WTC11 (cell line): ENCODE results near the gene ACSL5. TPM values are rescaled to one million over a fixed set of nuclear protein-coding genes. Genes with fewer than 3 reads are reported as not detected.
"Not testable (repeated sequence)": the region's sequence is repeated elsewhere in the genome, so short reads cannot be mapped to it uniquely, and the experiment has no call there.

ENCODE experiments used
- ATAC-seq: fragments of 200-7000 bp; cut with Tn5 transposase; 2 replicates; pipeline ENCODE4 v1.10.0; 2021; ENCODE audit warnings: mild to moderate bottlenecking, moderate library complexity
- CTCF ChIA-PET: fragments of 300-600 bp; sonication (Branson Sonifier 250); formaldehyde crosslinking; loops from one replicate; lab custom pipeline; 2021; ENCODE audit warnings: antibody characterized with exemption; lab: Charles Lee
- POLR2A ChIA-PET: fragments of 350-600 bp; sonication (Branson Sonifier 250); formaldehyde crosslinking; loops from one replicate; lab custom pipeline; 2021; ENCODE audit warnings: antibody characterized with exemption; lab: Charles Lee
- DNase-seq: peaks from one replicate; pipeline ENCODE4 v3.0.0; 2021; ENCODE audit warnings: low spot score
- H3K27ac Mint-ChIP-seq: 2 replicates; pipeline ENCODE4 v1.8.0; 2021; ENCODE audit warnings: mixed read lengths
- H3K27me3 Mint-ChIP-seq: 2 replicates; pipeline ENCODE4 v1.8.0; 2021; ENCODE audit warnings: low read depth, mild to moderate bottlenecking, moderate library complexity, mixed read lengths
- H3K36me3 Mint-ChIP-seq: 2 replicates; pipeline ENCODE4 v1.8.0; 2021; ENCODE audit warnings: mixed read lengths
- H3K4me1 Mint-ChIP-seq: 2 replicates; pipeline ENCODE4 v1.8.0; 2022; ENCODE audit warnings: mixed read lengths
- H3K4me3 Mint-ChIP-seq: 2 replicates; pipeline ENCODE4 v1.8.0; 2021; ENCODE audit warnings: mild to moderate bottlenecking, moderate library complexity, mixed read lengths
- H3K9me3 Mint-ChIP-seq: 2 replicates; pipeline ENCODE4 v1.8.0; 2021; ENCODE audit warnings: mixed read lengths
- ARID4B ChIP-seq: sonication (generic); formaldehyde crosslinking; IDR thresholded peaks from 2 replicates; pipeline ENCODE4 v1.8.0; 2023; ENCODE audit warnings: missing genetic modification reagents, mild to moderate bottlenecking, borderline replicate concordance
- CREM ChIP-seq: sonication (generic); formaldehyde crosslinking; IDR thresholded peaks from 2 replicates; pipeline ENCODE4 v1.8.1; 2022; ENCODE audit warnings: mild to moderate bottlenecking, missing genetic modification reagents, moderate library complexity
- CTCF ChIP-seq: fragments of 200-600 bp; IDR thresholded peaks from 2 replicates; pipeline ENCODE4 v1.8.0; 2022; ENCODE audit warnings: antibody characterized with exemption
- EMX1 ChIP-seq: fragments of 250-450 bp; sonication (Bioruptor Pico); IDR thresholded peaks from 2 replicates; pipeline ENCODE4 v1.8.0; 2021; ENCODE audit warnings: mild to moderate bottlenecking
- ETV6 ChIP-seq: sonication (generic); formaldehyde crosslinking; IDR thresholded peaks from 2 replicates; pipeline ENCODE4 v1.8.1; 2022; ENCODE audit warnings: mild to moderate bottlenecking, missing genetic modification reagents
- FOXP4 ChIP-seq: sonication (generic); formaldehyde crosslinking; IDR thresholded peaks from 2 replicates; pipeline ENCODE4 v1.8.0; 2022; ENCODE audit warnings: mild to moderate bottlenecking, missing genetic modification reagents
- GTF2I ChIP-seq: fragments of 250-450 bp; sonication (Bioruptor Pico); conservative IDR thresholded peaks from 2 replicates; pipeline ENCODE4 v1.4.0; 2021; ENCODE audit warnings: mild to moderate bottlenecking
- MYBL2 ChIP-seq: sonication (generic); formaldehyde crosslinking; IDR thresholded peaks from 2 replicates; pipeline ENCODE4 v1.8.1; 2023; ENCODE audit warnings: mild to moderate bottlenecking, moderate library complexity, missing genetic modification reagents
- NR2C2 ChIP-seq: sonication (generic); formaldehyde crosslinking; IDR thresholded peaks from 2 replicates; pipeline ENCODE4 v1.8.0; 2022; ENCODE audit warnings: mild to moderate bottlenecking, missing genetic modification reagents
- NR3C1 ChIP-seq: sonication (generic); formaldehyde crosslinking; conservative IDR thresholded peaks from 2 replicates; pipeline ENCODE4 v1.8.1; 2023; ENCODE audit warnings: low read depth, mild to moderate bottlenecking, missing genetic modification reagents
- RELA ChIP-seq: sonication (generic); formaldehyde crosslinking; IDR thresholded peaks from 2 replicates; pipeline ENCODE4 v1.8.1; 2022; ENCODE audit warnings: missing genetic modification reagents, mild to moderate bottlenecking, borderline replicate concordance
- SMAD4 ChIP-seq: sonication (generic); formaldehyde crosslinking; IDR thresholded peaks from 2 replicates; pipeline ENCODE4 v1.8.0; 2022; ENCODE audit warnings: mild to moderate bottlenecking, missing genetic modification reagents
- TEAD4 ChIP-seq: sonication (generic); formaldehyde crosslinking; IDR thresholded peaks from 2 replicates; pipeline ENCODE4 v1.8.0; 2022; ENCODE audit warnings: mild to moderate bottlenecking, missing genetic modification reagents
- USF2 ChIP-seq: sonication (generic); formaldehyde crosslinking; IDR thresholded peaks from 2 replicates; pipeline ENCODE4 v1.8.1; 2023; ENCODE audit warnings: mild to moderate bottlenecking, missing genetic modification reagents, moderate library complexity
- ZNF281 ChIP-seq: sonication (generic); formaldehyde crosslinking; IDR thresholded peaks from 2 replicates; pipeline ENCODE4 v1.8.0; 2023; ENCODE audit warnings: mild to moderate bottlenecking, missing genetic modification reagents
- ZNF396 ChIP-seq: fragments of 250-450 bp; sonication (Bioruptor Pico); IDR thresholded peaks from 2 replicates; pipeline ENCODE4 v1.8.0; 2021; ENCODE audit warnings: mild to moderate bottlenecking, moderate library complexity, borderline replicate concordance
- ZNF416 ChIP-seq: fragments of 250-450 bp; sonication (Bioruptor Pico); IDR thresholded peaks from 2 replicates; pipeline ENCODE4 v1.9.0; 2021; ENCODE audit warnings: mild to moderate bottlenecking, inconsistent platforms
- total RNA-seq: library from RNA; stranded (reverse); gene quantifications from 3 replicates; pipeline ENCODE4 v1.2.3, GENCODE V29; 2021
- TF ChIP-seq, protein P1 (sequence below): fragments of 250-450 bp; sonication (Bioruptor Pico); IDR thresholded peaks from 2 replicates; pipeline ENCODE4 v1.9.0; 2021; ENCODE audit warnings: mild to moderate bottlenecking
- TF ChIP-seq, protein P2 (sequence below): fragments of 250-450 bp; sonication (Bioruptor Pico); IDR thresholded peaks from 2 replicates; pipeline ENCODE4 v1.9.0; 2021; ENCODE audit warnings: mild to moderate bottlenecking

Gene ACSL5
- total RNA-seq, 1 experiment from 2014 or later: 0.22 TPM

- TF ChIP-seq, protein P1, sequence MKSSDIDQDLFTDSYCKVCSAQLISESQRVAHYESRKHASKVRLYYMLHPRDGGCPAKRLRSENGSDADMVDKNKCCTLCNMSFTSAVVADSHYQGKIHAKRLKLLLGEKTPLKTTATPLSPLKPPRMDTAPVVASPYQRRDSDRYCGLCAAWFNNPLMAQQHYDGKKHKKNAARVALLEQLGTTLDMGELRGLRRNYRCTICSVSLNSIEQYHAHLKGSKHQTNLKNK: no peak
- no peak for TF ChIP-seq CREM (CRISPR knock-in tag)
- no peak for TF ChIP-seq TEAD4
- no peak for TF ChIP-seq EMX1 (CRISPR knock-in tag)
- no peak for TF ChIP-seq RELA (CRISPR knock-in tag)
- TF ChIP-seq MYBL2 (CRISPR knock-in tag): no peak
- no peak for TF ChIP-seq CTCF
- TF ChIP-seq ETV6 (CRISPR knock-in tag): no peak
Observed at GRCh38 chr10:112376396-112376790, 2.5 kb downstream of the ACSL5 start (continued).

DNA sequence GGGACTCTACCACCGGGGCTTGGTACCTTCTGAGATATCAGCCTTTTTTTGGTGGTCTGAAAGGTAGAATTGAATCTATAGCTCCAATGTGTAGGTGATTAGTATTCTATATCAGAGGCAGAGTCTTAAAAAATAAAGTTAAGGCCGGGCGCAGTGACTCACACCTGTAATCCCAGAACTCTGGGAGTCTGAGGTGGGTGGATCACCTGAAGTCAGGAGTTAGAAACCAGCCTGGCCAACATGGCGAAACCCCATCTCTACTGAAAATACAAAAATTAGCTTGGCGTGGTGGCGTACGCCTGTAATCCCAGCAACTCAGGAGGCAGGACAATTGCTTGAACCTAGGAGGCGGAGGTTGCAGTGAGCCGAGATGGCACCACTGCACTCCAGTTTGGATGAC is 3.2 kb downstream of the ACSL5 start:
- POLR2A ChIA-PET, H3K27me3 Mint-ChIP-seq, ATAC-seq, H3K4me1 Mint-ChIP-seq, H3K4me3 Mint-ChIP-seq, CTCF ChIA-PET, H3K36me3 Mint-ChIP-seq, H3K27ac Mint-ChIP-seq, H3K9me3 Mint-ChIP-seq, DNase-seq: not testable (repeated sequence)

- POLR2A ChIA-PET: no interaction called here
- CTCF ChIA-PET: no interaction called here
- ATAC-seq (no peak), DNase-seq (no peak)
- H3K9me3 Mint-ChIP-seq: no peaks in the 10 kb centered on the region
- no peaks in the 10 kb centered on the region for H3K36me3 Mint-ChIP-seq
- H3K4me3 Mint-ChIP-seq: no peak overlapping the region
- no peak overlapping the region for H3K27ac Mint-ChIP-seq
- peaks cover 7% of the 10 kb centered on the region; the same call in 1 of the 2 replicates for H3K4me1 Mint-ChIP-seq
- no peaks in the 10 kb centered on the region; the same call in 1 of the 2 replicates for H3K27me3 Mint-ChIP-seq
- TF ChIP-seq ARID4B (CRISPR knock-in tag) (no peak), SMAD4 (CRISPR knock-in tag) (no peak), FOXP4 (CRISPR knock-in tag) (no peak), NR2C2 (no peak), ZNF416 (CRISPR knock-in tag) (no peak), ZNF396 (no peak), USF2 (CRISPR knock-in tag) (no peak), ZNF281 (CRISPR knock-in tag) (no peak), GTF2I (CRISPR knock-in tag) (no peak), NR3C1 (CRISPR knock-in tag) (no peak)
- TF ChIP-seq, protein P2, sequence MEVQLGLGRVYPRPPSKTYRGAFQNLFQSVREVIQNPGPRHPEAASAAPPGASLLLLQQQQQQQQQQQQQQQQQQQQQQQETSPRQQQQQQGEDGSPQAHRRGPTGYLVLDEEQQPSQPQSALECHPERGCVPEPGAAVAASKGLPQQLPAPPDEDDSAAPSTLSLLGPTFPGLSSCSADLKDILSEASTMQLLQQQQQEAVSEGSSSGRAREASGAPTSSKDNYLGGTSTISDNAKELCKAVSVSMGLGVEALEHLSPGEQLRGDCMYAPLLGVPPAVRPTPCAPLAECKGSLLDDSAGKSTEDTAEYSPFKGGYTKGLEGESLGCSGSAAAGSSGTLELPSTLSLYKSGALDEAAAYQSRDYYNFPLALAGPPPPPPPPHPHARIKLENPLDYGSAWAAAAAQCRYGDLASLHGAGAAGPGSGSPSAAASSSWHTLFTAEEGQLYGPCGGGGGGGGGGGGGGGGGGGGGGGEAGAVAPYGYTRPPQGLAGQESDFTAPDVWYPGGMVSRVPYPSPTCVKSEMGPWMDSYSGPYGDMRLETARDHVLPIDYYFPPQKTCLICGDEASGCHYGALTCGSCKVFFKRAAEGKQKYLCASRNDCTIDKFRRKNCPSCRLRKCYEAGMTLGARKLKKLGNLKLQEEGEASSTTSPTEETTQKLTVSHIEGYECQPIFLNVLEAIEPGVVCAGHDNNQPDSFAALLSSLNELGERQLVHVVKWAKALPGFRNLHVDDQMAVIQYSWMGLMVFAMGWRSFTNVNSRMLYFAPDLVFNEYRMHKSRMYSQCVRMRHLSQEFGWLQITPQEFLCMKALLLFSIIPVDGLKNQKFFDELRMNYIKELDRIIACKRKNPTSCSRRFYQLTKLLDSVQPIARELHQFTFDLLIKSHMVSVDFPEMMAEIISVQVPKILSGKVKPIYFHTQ (CRISPR knock-in tag): no peak
Observed at GRCh38 chr10:112379635-112380296, 5.8 kb downstream of the ACSL5 start.
